Lower lobe of right lung (tissue), 2 donors: Measurements from ENCODE around the gene CNPY2. TPM values are rescaled to one million over a fixed set of nuclear protein-coding genes. Genes with fewer than 3 reads are reported as not detected.

Source experiments
- ATAC-seq, 2 donors: fragments of 200-7000 bp; cut with Tn5 transposase; one replicate each; pipeline ENCODE4 v1.9.1; 2020 to 2022; ENCODE audit warnings: mild to moderate bottlenecking in 2 of 2, moderate library complexity in 2 of 2
- DNase-seq: peaks from one replicate; pipeline ENCODE4 v3.0.0-alpha.2; 2020
- H3K27ac ChIP-seq: fragments of 200-600 bp; one replicate; pipeline ENCODE4 v1.8.0; 2022
- H3K27me3 ChIP-seq: fragments of 200-600 bp; one replicate; pipeline ENCODE4 v1.8.0; 2022; ENCODE audit warnings: low read depth
- H3K36me3 ChIP-seq: fragments of 200-600 bp; one replicate; pipeline ENCODE4 v1.8.0; 2022; ENCODE audit warnings: mild to moderate bottlenecking
- H3K4me1 ChIP-seq: fragments of 200-600 bp; one replicate; pipeline ENCODE4 v1.8.0; 2022
- H3K4me3 ChIP-seq: fragments of 200-600 bp; one replicate; pipeline ENCODE4 v1.8.0; 2022; ENCODE audit warnings: mild to moderate bottlenecking
- H3K9me3 ChIP-seq: fragments of 200-600 bp; one replicate; pipeline ENCODE4 v1.8.0; 2022
- intact Hi-C: fragments of 100-400 bp; cut with DNase I; formaldehyde crosslinking; loops from one replicate; pipeline ENCODE4 v1.11.0; 2022
- total RNA-seq: library from RNA; stranded (reverse); fragmentation: NEBNext Ultra II Directional; extraction: Animal tissue kit (Norgen Biotek cat#: 25700); gene quantifications from one replicate; pipeline ENCODE4 v1.2.1, GENCODE V29; 2021
- TF ChIP-seq, protein P1 (sequence below): fragments of 200-600 bp; IDR thresholded peaks from one replicate; pipeline ENCODE4 v1.8.0; 2022; ENCODE audit warnings: antibody characterized with exemption, mild to moderate bottlenecking
- donor health status: DM: no; HTN: yes; CAD: no; lungs with severe emphysema.

CNPY2 gene
- total RNA-seq, 1 donor from 2014 or later, result 91.5 TPM

DNA sequence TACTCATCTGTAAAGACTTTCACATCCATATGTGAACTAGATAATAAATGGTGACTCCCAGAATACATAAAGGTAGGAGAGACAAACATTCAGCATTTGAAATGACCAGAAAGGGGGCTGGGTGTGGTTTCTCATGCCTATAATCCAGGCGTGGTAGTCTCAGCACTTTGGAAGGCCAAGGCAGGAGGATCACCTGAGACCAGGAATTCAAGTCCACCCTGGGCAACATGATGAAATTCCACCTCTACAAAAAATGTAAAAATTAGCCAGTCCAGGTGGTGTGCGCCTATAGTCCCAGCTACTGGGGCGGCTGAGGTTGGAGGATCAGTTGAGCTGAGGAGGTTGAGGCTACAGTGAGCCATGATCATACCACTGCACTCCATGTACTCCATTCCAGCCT, 11.5 kb downstream of the CNPY2 start:
- no peak for DNase-seq
- TF ChIP-seq, protein P1, sequence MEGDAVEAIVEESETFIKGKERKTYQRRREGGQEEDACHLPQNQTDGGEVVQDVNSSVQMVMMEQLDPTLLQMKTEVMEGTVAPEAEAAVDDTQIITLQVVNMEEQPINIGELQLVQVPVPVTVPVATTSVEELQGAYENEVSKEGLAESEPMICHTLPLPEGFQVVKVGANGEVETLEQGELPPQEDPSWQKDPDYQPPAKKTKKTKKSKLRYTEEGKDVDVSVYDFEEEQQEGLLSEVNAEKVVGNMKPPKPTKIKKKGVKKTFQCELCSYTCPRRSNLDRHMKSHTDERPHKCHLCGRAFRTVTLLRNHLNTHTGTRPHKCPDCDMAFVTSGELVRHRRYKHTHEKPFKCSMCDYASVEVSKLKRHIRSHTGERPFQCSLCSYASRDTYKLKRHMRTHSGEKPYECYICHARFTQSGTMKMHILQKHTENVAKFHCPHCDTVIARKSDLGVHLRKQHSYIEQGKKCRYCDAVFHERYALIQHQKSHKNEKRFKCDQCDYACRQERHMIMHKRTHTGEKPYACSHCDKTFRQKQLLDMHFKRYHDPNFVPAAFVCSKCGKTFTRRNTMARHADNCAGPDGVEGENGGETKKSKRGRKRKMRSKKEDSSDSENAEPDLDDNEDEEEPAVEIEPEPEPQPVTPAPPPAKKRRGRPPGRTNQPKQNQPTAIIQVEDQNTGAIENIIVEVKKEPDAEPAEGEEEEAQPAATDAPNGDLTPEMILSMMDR, result no peak
- H3K27me3 ChIP-seq, result no peaks in the 10 kb centered on the region
- no peak overlapping the region for H3K4me3 ChIP-seq
- peaks cover 21% of the 10 kb centered on the region for H3K4me1 ChIP-seq
- intact Hi-C loops, result no loop called here
- no peak for ATAC-seq
- no peaks in the 10 kb centered on the region for H3K9me3 ChIP-seq
- peaks cover 49% of the 10 kb centered on the region for H3K36me3 ChIP-seq
- no peak overlapping the region for H3K27ac ChIP-seq

- peaks cover 55% of the 10 kb centered on the region for H3K4me1 ChIP-seq
- H3K9me3 ChIP-seq, result no peaks in the 10 kb centered on the region
- H3K27ac ChIP-seq, result peak overlapping the region; percentile 94
- H3K36me3 ChIP-seq, result peaks cover 24% of the 10 kb centered on the region
- H3K27me3 ChIP-seq, result no peaks in the 10 kb centered on the region
- TF ChIP-seq, protein P1, result no peak
- intact Hi-C loops, result no loop called here
- peak overlapping the region; percentile 70 for H3K4me3 ChIP-seq
- no peak for DNase-seq
- ATAC-seq, result peak; percentile 6 to 38
Measured at GRCh38 chr12:56300644-56301464, 14.9 kb downstream of the CNPY2 start.

DNA sequence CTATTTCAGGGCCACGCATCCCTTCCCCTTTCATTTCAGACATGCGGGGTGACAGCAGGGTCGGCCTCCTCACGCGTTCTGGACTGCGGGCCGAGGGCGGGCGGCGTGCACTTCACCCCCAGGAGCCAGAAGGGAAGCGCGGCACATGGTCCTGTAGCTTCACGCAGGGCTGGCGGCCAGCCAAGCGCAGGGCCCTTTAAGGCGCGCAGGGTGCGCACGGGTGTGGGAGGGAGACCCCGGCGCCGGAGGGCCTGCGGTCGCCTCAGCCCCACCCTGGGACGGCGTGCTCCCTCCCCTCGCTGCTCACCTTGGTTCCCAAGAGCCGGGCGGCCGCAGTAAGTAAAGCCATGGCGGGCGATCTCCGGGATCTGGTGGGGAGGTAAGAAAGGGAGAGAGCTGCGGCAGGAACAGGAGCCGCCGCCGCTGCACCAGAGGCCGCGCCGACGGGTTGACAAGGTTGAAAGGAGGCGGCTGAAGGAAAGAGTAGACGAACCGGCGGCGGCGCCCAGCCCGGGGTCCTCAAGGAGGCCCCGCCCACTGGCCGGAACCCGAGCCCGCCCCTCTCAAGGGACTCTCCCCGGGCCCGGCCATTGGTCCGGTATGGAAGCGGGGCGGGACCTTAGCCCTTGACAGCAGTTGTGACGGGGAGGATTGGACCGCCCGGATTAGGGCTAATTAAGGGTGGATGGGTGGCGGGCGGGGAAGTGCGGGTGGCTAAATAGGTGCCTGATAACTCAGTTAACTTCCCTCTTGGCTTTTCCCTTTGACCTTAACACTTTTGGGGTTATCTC, 15.7 kb downstream of the CNPY2 start, which contains the start of gene CS:
Gene CS (minus strand): TSS at position 478 of the 791 bp plus-strand sequence. CDS start 129 bp downstream, at position 349.
- Histone ChIP-seq H3K27ac (peak within 1 kb of the TSS; percentile 94), H3K4me3 (peak within 1 kb of the TSS; percentile 70), H3K36me3 (peaks cover 18% of the 10 kb centered on the region), H3K9me3 (no peaks in the 10 kb centered on the region), H3K27me3 (no peaks in the 10 kb centered on the region), H3K4me1 (peaks cover 57% of the 10 kb centered on the region)
- ATAC-seq (peak; percentile 99), DNase-seq (peak; percentile 99)
- TF ChIP-seq, protein P1, result no peak
- intact Hi-C loops, result no loop called here

DNA sequence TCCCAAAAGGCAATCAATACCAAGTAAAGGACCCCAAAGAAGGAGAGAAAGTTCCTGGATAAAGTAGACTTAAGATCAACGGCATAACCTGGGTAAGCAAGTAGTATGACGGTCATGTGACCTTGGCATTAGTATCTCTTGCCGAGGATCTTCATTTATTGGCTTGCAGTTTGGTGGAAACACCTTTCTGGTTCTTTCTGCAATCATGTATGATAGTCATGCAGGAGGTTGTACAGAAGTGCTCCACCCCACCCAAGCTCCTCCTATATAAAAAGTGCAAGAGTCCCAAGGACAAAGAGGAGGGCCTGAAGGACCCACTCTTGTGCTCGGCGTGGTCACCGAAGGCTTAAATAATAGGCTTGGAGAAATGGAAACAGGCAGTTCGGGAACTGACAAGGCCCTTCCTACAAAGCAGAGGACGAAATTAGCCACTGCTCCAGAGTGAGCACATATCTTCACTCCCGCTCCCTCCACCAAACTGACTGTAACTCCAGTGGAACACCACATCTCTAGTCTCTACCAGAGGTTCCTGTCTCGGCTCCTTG, 16.4 kb downstream of the CNPY2 start:
- no peaks in the 10 kb centered on the region for H3K27me3 ChIP-seq
- ATAC-seq, result peak; percentile 0 to 18
- peak overlapping the region; percentile 94 for H3K27ac ChIP-seq
- TF ChIP-seq, protein P1, result no peak
- intact Hi-C loops, result no loop called here
- no peaks in the 10 kb centered on the region for H3K9me3 ChIP-seq
- H3K4me3 ChIP-seq, result peak overlapping the region; percentile 70
- peaks cover 17% of the 10 kb centered on the region for H3K36me3 ChIP-seq
- peaks cover 57% of the 10 kb centered on the region for H3K4me1 ChIP-seq
- no peak for DNase-seq

DNA sequence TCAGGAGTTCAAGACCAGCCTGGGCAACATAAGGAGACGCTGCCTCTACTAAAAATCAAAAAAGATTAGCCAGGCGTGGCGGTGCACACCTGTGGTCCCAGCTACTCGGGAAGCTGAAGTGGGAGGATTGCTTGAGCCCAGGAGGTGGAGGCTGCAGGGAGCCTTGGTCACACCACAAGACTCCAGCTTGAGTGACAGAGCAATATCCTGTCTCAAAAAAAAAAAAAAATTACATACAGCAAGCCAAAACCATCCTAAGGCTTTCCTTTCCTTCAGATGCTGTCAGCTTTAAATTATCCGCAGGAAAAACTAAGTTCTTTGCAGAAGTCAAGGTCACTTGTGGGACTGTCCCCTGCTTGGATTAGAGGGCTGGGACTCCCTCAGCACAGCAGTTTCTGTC, 17.0 kb downstream of the CNPY2 start:
- Histone ChIP-seq H3K4me1 (peaks cover 62% of the 10 kb centered on the region), H3K27ac (peak overlapping the region; percentile 94), H3K36me3 (peaks cover 17% of the 10 kb centered on the region), H3K4me3 (peak overlapping the region; percentile 70), H3K27me3 (no peaks in the 10 kb centered on the region), H3K9me3 (no peaks in the 10 kb centered on the region)
- TF ChIP-seq, protein P1, result no peak
- DNase-seq (no peak), ATAC-seq (no peak)
- intact Hi-C loops, result no loop called here
